Small intestine (tissue), 7 donors: ENCODE measurements around the gene TBC1D13. TPM values are rescaled to one million over a fixed set of nuclear protein-coding genes. Genes with fewer than 3 reads are reported as not detected.
A peak's percentile ranks its signal among the peaks of the same experiment; 100 is the strongest.

ENCODE experiments used
- DNase-seq, 2 donors: peaks; one replicate each; pipeline versions ENCODE4 v3.0.0 to v3.0.0-alpha.2; 2013
- FAIRE-seq: peaks from 2 replicates; lab custom pipeline; 2012; peaks lifted over from hg19 to GRCh38; lab: Jason Lieb, UNC
- H3K27ac ChIP-seq, 3 donors: one replicate each; pipeline ENCODE4 v1.5.1; 2013; ENCODE audit warnings: low read length in 2 of 3, mild to moderate bottlenecking in 2 of 3, control low read depth in 1 of 3, inconsistent platforms in 1 of 3, low read depth in 1 of 3, moderate library complexity in 1 of 3
- H3K27me3 ChIP-seq, 3 donors: one replicate each; pipeline ENCODE4 v1.6.1; 2013; ENCODE audit warnings: low read length in 3 of 3, inconsistent platforms in 1 of 3; ENCODE audit not compliant: control insufficient read depth in 3 of 3, insufficient read depth in 3 of 3
- H3K36me3 ChIP-seq, 3 donors: one replicate each; pipeline ENCODE4 v1.6.1; 2013; ENCODE audit warnings: low read length in 3 of 3, inconsistent platforms in 1 of 3, low read depth in 1 of 3, mild to moderate bottlenecking in 1 of 3, moderate library complexity in 1 of 3; ENCODE audit not compliant: control insufficient read depth in 3 of 3, insufficient read depth in 2 of 3
- H3K4me1 ChIP-seq, 3 donors: one replicate each; pipeline ENCODE4 v1.6.1; 2013; ENCODE audit warnings: low read length in 2 of 3, inconsistent platforms in 1 of 3, low read depth in 1 of 3, mild to moderate bottlenecking in 1 of 3, moderate library complexity in 1 of 3; ENCODE audit not compliant: control insufficient read depth in 3 of 3, insufficient read depth in 2 of 3
- H3K4me3 ChIP-seq, 3 donors: one replicate each; pipeline ENCODE4 v1.5.1; 2013; ENCODE audit warnings: low read length in 3 of 3, control low read depth in 1 of 3, inconsistent platforms in 1 of 3, low read depth in 1 of 3, mild to moderate bottlenecking in 1 of 3, moderate library complexity in 1 of 3
- H3K9me3 ChIP-seq, 2 donors: one replicate each; pipeline ENCODE4 v1.6.1; 2013; ENCODE audit warnings: low read depth in 1 of 2, low read length in 1 of 2; ENCODE audit not compliant: control insufficient read depth in 2 of 2, insufficient read depth in 1 of 2
- WGBS, 3 donors: extraction: QIAGEN DNeasy Blood & Tissue Kit; methylation state at CpG; one replicate each; pipeline ENCODE4 v1.1.7; 2013; 5-methylcytosine and 5-hydroxymethylcytosine counted together
- polyA plus RNA-seq, 4 donors: library from polyadenylated mRNA; stranded (reverse) in 3 of 4; unstranded in 1 of 4; fragments of 200-250 nt in 3 of 4; fragments of 120-200 nt in 1 of 4; gene quantifications; one replicate each; pipeline versions ENCODE4 v1.2.1 to v1.2.3, GENCODE V29; 2013
- donor health status: healthy with polysubstance abuse.
- donor health status: control.
- donor health status: control.
- donor health status: Bipolar disorder and iron deficiency.
- donor health status: healthy.

The TBC1D13 gene
- polyA plus RNA-seq, 4 donors, result 16.2 to 38.4 (median 24.0) TPM

DNA sequence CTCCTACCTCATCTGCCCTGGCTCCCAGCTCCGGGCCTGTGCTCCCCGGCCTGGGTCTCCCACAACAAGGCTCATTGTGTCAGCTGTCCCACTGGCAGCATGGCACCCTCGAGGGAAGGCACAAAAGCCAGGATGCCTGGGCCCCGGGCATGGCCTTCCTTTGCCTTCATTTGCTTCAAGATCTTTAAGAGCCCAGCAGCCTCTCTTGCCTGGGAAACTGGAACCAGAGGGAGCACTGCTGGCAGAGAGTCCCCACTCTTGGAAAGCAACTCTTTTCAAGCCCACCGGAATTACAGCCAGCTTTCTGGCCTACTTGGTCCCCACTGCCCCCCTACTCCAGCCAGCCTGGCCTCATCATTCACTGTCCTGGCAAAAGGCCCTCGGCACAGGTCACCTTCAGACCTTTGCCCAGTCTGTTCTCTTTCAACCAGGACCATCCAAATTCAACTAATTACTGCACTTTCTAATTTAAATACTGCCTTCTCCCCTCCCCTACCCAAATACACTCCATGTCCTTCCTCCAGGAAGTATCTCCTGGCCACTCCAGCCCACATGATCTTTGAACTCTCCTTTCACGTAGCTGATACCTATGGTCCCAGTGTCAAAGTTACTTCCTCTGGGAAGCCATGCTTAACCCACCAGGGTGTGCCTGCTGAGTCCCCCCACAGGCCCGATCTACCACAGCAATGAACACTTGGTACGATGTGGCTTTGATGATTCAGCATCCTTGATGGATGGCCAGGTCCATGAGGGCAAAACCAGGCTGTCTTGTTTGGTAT is 24.2 kb upstream of the TBC1D13 start:
- peaks cover 2 to 9% (median 6%) of the 10 kb centered on the region in 3 donors for H3K4me1 ChIP-seq
- no peaks in the 10 kb centered on the region for H3K27me3 ChIP-seq
- 58 to 75% (median 70%) methylated on average over 9 of the region's 9 CpGs for WGBS, 3 donors
- no peaks in the 10 kb centered on the region for H3K9me3 ChIP-seq
- H3K36me3 ChIP-seq, result peaks cover 0 to 32% (median 0%) of the 10 kb centered on the region in 3 donors
- no peak overlapping the region for H3K4me3 ChIP-seq
- H3K27ac ChIP-seq, result peak overlapping the region; percentile 17 to 45 (median 44)
- DNase-seq (peak; percentile 36 to 78), FAIRE-seq (no peak)

DNA sequence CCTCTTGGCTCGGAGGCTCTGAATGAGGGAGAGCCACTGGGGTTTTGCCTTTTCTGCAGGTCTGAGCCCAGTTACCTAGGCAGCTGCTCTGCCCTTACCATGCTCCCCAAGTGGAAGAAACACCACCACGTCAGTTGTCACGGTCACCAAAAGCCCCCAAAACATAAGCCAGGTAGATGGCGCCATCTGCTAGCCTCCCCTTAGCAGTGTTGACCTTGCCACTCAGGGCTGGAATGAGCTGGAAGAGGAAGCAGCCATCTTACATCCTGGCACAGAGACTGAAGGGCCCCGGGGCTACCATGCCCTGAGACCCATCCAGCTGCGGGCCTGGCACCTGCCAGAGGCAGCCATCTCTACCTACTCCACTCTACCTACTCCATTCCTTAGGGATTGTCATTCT is 22.7 kb upstream of the TBC1D13 start:
- DNase-seq, result no peak
- H3K9me3 ChIP-seq, result no peaks in the 10 kb centered on the region
- H3K27me3 ChIP-seq, result no peaks in the 10 kb centered on the region
- FAIRE-seq, result no peak
- H3K4me1 ChIP-seq, result peaks cover 2 to 9% (median 6%) of the 10 kb centered on the region in 3 donors
- no peak overlapping the region for H3K27ac ChIP-seq
- H3K4me3 ChIP-seq, result no peak overlapping the region
- H3K36me3 ChIP-seq, result peaks cover 0 to 45% (median 0%) of the 10 kb centered on the region in 3 donors
- 81 to 92% (median 90%) methylated on average over 6 of the region's 6 CpGs for WGBS, 3 donors

DNA sequence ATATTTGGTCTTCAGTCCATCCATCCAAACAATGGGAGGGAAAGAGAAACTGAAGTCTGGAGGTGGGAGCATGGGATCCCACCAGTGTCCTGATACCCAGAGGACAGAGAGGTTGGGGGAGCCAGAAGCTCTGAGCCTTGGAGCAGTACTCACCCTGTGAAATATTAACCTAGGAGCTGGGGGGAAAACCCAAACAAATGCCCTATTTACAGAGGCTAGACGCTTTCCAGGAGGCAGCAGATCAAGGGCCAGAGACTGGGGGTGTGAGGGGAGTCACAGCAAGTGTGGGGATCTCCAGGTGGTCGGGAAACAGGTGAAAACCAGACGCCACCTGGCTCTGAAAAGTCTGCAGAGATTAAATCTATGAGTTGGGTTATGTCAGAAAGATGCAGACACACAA is 21.6 kb upstream of the TBC1D13 start:
- Histone ChIP-seq H3K9me3 (no peaks in the 10 kb centered on the region), H3K4me1 (peaks cover 4 to 18% (median 6%) of the 10 kb centered on the region in 3 donors), H3K27ac (no peak overlapping the region), H3K36me3 (peaks cover 0 to 43% (median 0%) of the 10 kb centered on the region in 3 donors), H3K4me3 (no peak overlapping the region), H3K27me3 (no peaks in the 10 kb centered on the region)
- DNase-seq (no peak), FAIRE-seq (no peak)
- WGBS, 3 donors, result 44 to 67% (median 47%) methylated on average over 3 of the region's 3 CpGs

DNA sequence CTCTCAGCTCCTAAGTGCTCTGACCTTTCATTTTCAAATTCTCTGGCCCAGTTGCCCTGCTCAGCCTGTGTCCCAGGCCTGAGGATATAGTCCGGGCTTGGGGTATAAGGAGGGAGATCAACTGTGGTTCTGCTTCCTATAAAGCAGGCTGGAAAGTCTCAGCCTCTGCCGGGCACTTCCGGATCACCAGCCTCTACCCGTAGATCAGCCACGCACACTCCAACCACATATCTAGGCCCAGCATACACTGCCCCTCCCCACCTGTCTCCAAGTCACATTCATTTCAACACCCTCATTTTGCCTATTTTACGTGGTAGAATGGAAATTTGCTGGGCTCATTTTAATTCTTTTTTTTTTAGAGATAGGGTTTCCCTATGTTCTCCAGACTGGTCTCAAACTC is 18.4 kb upstream of the TBC1D13 start:
- Histone ChIP-seq H3K36me3 (peaks cover 0 to 34% (median 0%) of the 10 kb centered on the region in 3 donors), H3K9me3 (no peaks in the 10 kb centered on the region), H3K4me1 (peaks cover 0 to 14% (median 2%) of the 10 kb centered on the region in 3 donors), H3K27ac (no peak overlapping the region), H3K27me3 (no peaks in the 10 kb centered on the region), H3K4me3 (no peak overlapping the region)
- DNase-seq (no peak), FAIRE-seq (no peak)
- WGBS, 3 donors, result 90 to 91% (median 91%) methylated on average over 6 of the region's 6 CpGs

- H3K4me3 ChIP-seq, result peak overlapping the region; percentile 95 to 99 (median 96)
- peak overlapping the region; percentile 96 to 98 (median 96) for H3K27ac ChIP-seq
- 35 to 62% (median 52%) methylated on average over 11 of the region's 11 CpGs for WGBS, 3 donors
- H3K27me3 ChIP-seq, result no peaks in the 10 kb centered on the region
- FAIRE-seq (no peak), DNase-seq (peak; percentile 51 to 76)
- no peaks in the 10 kb centered on the region for H3K9me3 ChIP-seq
- peaks cover 0 to 14% (median 2%) of the 10 kb centered on the region in 3 donors for H3K4me1 ChIP-seq
- H3K36me3 ChIP-seq, result peaks cover 0 to 26% (median 0%) of the 10 kb centered on the region in 3 donors
Observed at GRCh38 chr9:128770286-128771030, 16.6 kb upstream of the TBC1D13 start.

DNA sequence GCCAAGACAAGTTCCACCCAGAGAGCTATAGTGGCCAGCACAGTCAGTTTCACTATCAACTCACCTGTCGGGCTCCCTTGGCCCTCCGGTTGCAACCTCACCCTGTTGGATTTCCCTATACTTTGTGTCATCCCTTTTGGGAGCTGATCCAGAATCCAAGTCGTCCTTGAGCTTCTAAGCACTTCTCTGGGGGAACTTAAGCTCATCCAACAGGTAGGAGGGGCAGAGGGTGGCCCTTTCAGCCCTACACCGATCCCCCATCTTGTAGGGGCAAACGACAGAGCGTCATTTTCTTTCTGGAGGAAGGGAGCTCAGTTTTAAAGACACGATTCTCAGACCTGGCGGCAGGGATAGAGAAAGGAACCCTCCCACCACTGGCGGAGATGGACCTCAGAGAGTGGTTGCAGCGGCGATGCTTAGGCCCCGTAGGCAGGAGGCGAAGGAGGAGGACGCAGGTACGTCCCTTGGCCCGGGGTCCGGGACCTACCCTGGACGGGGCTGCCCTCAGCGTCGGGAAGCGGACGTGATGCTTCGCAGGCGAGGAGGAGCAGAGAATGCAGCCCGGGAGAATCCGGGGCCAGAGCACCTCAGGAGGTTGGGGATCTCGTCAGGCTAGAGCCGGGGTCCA is 15.8 kb upstream of the TBC1D13 start:
- H3K9me3 ChIP-seq, result peaks cover 0 to 5% of the 10 kb centered on the region in 2 donors
- DNase-seq (peak; percentile 69 to 78), FAIRE-seq (no peak)
- H3K4me3 ChIP-seq, result peak overlapping the region; percentile 95 to 99 (median 96)
- peaks cover 0 to 14% (median 2%) of the 10 kb centered on the region in 3 donors for H3K4me1 ChIP-seq
- peaks cover 0 to 22% (median 0%) of the 10 kb centered on the region in 3 donors for H3K36me3 ChIP-seq
- no peaks in the 10 kb centered on the region for H3K27me3 ChIP-seq
- 0 to 1% (median 1%) methylated on average over 20 to 28 of the region's 28 CpGs for WGBS, 3 donors
- H3K27ac ChIP-seq, result peak overlapping the region; percentile 96 to 98 (median 96)

DNA sequence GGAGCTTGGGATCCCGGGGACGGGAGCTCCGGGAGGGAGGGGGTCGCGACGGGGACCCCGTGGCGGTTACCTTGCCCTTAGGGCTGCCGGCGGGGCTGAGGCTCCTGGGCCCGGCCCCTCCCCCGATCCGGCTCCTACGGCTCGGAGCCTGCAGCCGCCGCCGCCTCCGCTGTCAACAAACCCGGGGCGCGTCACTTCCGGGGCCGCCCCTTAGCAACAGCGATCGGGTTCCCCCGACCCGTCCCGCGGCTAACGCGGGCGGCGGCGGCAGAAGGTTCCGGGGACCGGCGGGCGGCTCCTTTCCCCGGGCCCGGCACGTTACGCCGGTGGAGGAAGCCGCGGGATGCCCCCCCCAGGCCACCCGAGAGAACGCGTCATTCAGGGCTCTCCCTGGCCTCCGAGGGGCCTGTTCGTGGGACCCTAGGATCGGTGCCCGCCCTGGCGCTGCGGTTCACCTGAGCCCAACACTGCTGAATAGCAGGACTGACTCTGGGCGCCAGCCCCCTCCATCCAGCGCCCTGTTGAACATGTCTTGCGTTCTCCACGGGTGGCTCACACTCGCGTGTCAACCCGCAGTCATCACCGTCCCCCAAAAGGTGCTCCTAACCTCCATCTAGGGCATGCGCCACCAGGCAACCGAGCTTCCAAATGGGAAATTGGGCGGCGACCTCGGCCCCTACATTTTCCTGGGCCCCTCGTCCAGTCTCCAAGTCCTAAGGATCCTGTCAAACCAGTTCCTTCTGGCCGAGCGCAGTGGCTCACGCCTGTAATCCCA is 15.1 kb upstream of the TBC1D13 start, which contains the start of gene ZER1:
ZER1 (minus strand) TSS at position 183 of the 775 bp plus-strand sequence. CDS start 16,362 bp downstream, outside the sequence.
- H3K36me3 ChIP-seq, result peaks cover 0 to 22% (median 0%) of the 10 kb centered on the region in 3 donors
- FAIRE-seq (no peak), DNase-seq (peak; percentile 92 to 96)
- H3K4me1 ChIP-seq, result peaks cover 0 to 14% (median 2%) of the 10 kb centered on the region in 3 donors
- no peaks in the 10 kb centered on the region for H3K27me3 ChIP-seq
- H3K4me3 ChIP-seq, result peak within 1 kb of the TSS; percentile 95 to 99 (median 96)
- 0 to 2% (median 1%) methylated on average over 54 to 72 of the region's 72 CpGs for WGBS, 3 donors
- H3K9me3 ChIP-seq, result peaks cover 0 to 6% of the 10 kb centered on the region in 2 donors
- peak within 1 kb of the TSS; percentile 96 to 98 (median 96) for H3K27ac ChIP-seq
